ENCODE results near the gene CCDC121.

CCDC121 gene

DNA sequence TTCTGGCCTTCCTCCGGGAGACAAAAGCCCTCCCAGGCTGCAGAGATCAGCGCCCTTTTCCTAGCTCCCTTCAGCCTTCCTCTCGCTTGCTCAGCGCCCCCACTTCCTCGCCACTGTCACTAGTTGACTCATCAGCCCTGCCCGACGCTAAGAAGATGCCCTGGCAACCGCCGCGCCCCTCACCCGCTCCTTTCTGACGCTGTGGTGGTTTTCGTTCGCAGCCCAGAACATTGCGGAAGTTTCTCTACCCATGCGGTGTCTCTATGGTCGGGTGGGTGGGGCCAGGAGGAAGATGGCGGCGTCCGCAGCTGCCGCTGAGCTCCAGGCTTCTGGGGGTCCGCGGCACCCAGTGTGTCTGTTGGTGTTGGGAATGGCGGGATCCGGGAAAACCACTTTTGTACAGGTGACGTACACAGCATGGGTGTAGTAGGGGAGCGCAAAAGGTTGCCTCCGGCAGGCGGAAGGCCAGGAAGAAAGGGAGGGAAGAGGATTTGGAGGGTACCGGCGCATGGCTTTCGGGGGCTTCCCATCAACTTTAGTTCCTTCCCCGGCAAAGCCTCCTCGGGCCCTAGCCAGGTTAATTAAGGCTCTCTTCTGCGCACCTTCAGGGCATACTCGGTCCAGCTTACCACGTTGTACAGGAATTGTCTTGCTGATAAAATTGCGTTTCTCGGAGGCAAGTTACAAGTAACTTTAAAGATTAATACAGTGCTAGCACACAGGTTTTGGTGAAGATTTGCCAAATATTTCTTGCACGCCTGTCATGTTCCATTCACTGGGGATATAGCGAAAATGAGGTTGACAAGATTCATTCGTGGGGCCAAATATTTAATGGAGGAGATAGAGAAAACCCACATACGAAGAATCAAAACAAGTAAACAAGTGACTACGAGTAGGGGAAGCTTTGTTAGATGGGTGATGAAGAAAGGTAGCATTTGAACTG lies at the start of gene CCDC121, which contains the start of gene GPN1:
CCDC121 (minus strand) TSS at position 246 of the 943 bp plus-strand sequence. CDS start 1,213 bp downstream, outside the sequence.
GPN1 (plus strand) TSS at position 284 of the 943 bp plus-strand sequence; CDS start at position 293, 9 bp downstream.
- DNase-seq (ENCODE audit: low read depth in 3 of 3), result peak; percentile 88 to 93 (median 91)

GRCh38 chr2:27672723-27673486 lies 44.1 kb upstream of the CCDC121 start:
- DNase-seq (ENCODE audit: low read depth in 3 of 3), result no peak

DNA sequence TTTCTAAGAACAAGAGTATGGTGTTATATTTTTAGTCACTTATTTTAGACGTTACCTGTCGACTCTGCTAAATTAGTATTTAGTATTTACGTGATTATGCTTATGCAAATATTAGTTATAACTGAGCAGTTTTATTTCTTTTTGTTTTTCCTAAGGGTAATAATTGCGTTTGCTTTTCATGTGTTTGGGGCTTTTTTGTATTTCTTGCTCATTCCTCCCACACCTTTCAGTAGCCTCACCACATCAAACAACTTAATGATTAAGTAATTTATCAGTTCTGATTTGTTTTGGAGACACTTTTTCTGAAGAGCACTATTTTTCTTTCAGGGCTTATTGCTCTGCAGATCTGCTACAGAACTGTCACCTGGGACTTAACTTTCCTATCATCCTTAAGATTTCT lies 42.4 kb upstream of the CCDC121 start:
- no peak for DNase-seq (ENCODE audit: low read depth in 3 of 3)

GRCh38 chr2:27667446-27667845 lies 38.6 kb upstream of the CCDC121 start:
- DNase-seq (ENCODE audit: low read depth in 3 of 3), result no peak

GRCh38 chr2:27664622-27665363 lies 36.0 kb upstream of the CCDC121 start:
- DNase-seq (ENCODE audit: low read depth in 3 of 3), result no peak

DNA sequence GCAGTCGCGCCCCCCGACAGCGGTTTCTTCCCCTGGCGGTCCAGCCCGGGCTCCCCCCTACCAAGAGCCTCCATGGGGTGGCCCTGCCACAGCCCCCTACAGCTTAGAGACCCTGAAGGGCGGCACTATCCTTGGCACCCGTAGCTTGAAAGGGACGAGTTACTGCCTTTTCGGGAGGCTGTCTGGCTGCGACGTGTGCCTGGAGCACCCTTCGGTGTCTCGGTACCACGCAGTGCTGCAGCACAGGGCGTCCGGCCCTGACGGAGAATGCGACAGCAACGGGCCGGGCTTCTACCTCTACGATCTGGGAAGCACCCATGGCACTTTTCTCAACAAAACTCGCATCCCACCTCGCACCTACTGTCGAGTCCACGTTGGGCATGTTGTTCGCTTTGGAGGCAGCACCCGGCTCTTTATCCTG lies 35.4 kb upstream of the CCDC121 start:
- DNase-seq (ENCODE audit: low read depth in 3 of 3), result no peak

GRCh38 chr2:27663285-27664153 lies 34.7 kb upstream of the CCDC121 start, which contains the start of the genes SLC4A1AP and SUPT7L:
TSS of gene SLC4A1AP (plus strand) at chr2:27663889. CDS start at chr2:27663915, 26 bp downstream.
TSS of gene SUPT7L (minus strand) at chr2:27663614. CDS start at chr2:27662192, 1,422 bp downstream.
- peak; percentile 44 to 56 (median 55) for DNase-seq (ENCODE audit: low read depth in 3 of 3)

DNA sequence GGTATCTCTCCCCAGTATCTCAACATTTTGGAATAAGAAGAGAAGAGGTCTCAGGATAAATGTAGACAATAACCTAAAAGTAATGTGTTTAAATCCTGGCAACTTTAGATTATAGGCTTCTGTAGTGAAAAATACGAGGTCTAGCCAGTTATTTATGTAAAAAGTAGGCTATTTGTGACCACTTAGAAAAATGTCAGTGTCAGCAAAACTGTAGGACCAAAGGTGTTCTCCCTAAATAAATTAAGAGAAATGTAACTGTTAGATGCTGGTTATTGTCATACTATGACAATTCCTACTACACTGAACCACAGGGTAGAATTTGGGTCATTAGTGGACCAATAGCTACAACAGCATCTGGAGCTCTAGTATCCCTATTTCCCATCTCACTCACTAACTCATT lies 32.6 kb upstream of the CCDC121 start:
- DNase-seq (ENCODE audit: low read depth in 3 of 3), result no peak

- DNase-seq (ENCODE audit: low read depth in 3 of 3), result no peak
These were observed 26.5 kb upstream of the CCDC121 start for GRCh38 chr2:27655155-27655951.

DNA sequence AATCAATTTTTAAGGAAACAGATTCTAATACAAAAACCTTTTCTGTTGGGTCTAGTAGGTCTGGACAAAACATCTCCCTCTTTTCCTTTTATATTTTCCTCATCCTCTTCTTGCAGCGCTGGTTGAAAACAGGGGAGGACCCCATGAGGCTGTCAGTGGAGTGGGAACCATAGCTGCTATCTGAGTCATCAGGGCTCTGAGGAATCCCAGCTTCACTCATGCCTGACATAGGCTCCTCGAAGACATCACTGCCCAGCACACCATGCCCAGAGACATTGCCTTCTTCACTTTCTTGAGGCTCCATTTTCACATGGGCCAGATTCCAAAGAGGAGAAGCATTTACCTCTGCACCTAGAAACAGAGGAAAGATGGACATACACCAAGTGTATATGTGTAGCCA lies 24.6 kb upstream of the CCDC121 start:
- no peak for DNase-seq (ENCODE audit: low read depth in 3 of 3)

- no peak for DNase-seq (ENCODE audit: low read depth in 3 of 3)
These were observed 24.0 kb upstream of the CCDC121 start for GRCh38 chr2:27652790-27653189.

DNA sequence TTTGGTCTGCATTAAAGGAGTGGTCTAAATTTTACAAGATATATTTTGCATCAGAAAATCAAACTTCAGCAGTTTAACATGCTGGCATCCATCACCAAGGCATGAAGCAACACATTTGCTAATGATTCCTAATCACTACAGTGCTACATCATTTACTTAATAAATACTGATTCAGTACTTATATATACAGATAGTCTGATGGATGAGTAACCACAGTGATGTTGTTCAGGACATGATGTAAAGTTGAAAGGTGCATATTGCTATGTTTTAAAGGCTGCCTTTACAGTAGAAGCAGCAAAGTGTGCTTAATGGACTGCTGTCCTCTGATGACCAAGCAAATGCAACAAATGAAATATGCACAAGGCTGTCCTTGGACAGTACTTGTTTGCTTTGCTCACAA lies 23.5 kb upstream of the CCDC121 start:
- DNase-seq (ENCODE audit: low read depth in 3 of 3), result no peak

DNA sequence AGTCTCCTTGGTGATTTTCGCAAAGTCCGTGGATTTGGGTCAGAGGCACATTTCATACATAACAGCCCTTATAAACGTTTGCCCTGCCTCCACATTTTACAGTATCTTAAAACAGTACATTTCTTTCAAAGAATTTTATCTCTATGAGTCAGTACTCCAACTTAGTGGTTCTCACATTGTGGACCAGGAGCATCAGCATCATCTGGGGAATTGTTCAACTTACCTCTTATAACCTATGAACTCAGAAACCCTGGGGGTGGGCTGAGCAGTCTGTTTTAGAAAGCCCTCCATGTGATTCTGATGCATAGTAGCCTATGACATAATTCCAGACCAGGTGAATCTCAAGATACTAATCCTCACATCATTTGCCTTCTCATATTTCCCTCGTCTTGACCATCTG lies 22.2 kb upstream of the CCDC121 start:
- DNase-seq (ENCODE audit: low read depth in 3 of 3), result no peak

DNA sequence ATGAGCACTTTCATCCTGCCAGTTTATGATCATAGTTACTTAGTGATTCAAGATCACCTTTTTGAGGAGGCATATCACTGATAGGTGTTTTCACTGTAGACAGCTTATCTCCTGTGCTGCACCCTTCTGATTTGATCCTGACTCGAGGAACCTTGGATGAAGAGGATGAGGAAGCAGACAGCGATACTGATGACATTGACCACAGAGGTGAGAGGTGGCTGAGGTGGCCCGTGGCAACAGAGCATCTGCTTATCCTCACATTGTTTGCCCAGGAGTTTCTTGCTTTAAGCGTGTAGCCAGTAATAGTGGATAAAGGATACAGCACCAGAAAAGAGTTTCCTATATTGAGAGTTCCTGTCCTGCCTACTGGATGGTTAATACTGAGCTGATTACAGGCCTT lies 18.9 kb upstream of the CCDC121 start:
- DNase-seq (ENCODE audit: low read depth in 3 of 3), result no peak

- no peak for DNase-seq (ENCODE audit: low read depth in 3 of 3)
These were observed 18.5 kb upstream of the CCDC121 start for GRCh38 chr2:27647289-27647688.

GRCh38 chr2:27645197-27645596 lies 16.4 kb upstream of the CCDC121 start:
- DNase-seq (ENCODE audit: low read depth in 3 of 3), result no peak

DNA sequence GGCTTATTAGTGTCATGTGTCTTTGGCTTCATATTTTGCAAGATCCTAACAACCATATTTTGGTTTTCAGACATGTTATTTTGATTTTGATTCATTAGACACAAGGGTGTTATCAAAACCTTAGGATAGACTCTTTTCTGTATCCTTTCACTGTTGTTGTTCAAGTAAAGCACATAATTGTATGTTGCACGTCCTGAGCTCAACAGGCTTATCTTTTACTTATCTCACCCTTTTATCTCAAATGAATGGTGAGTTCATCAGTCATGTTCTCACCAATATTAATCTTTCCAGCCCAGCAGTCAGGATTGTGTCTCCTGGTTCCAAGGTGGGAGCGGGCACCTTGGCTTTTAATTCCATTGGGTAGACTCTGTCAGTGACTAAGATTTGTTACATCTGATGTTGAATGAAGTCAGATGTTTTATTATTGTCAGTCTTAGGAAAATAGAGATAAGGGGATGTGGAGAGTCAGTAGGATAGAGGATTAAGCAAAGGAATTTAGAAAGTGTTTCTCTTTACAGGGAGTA lies 12.0 kb upstream of the CCDC121 start:
- no peak for DNase-seq (ENCODE audit: low read depth in 3 of 3)

DNA sequence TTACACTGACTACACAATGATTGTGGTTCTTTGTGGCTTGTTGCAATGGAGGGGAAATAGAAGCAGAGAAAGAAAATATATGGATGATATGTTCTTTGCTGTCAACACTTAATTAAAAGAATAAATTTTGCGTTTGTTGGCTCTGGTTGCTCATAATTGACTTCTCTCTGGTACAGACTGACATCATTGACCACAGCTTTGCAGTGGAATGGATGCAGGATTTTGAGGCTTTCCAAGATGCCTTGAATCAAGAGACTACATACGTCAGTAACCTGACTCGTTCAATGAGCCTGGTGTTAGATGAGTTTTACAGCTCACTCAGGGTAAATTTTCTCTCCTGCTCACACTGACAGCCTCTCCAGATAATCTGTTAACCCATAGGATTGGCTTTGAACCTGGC lies 9.9 kb upstream of the CCDC121 start:
- DNase-seq (ENCODE audit: low read depth in 3 of 3), result peak in 1 of 3 donors; percentile 14

- DNase-seq (ENCODE audit: low read depth in 3 of 3), result no peak
These were observed 9.3 kb upstream of the CCDC121 start for GRCh38 chr2:27638037-27638637.

Data from stimulated activated CD4-positive, alpha-beta T cell treated with anti-CD3 and anti-CD28 coated beads, TNF-alpha, amount 100 ng/mL, for 48 hours (primary cell).